ENCODE measurements around the gene TBX15.

Gene TBX15

DNA sequence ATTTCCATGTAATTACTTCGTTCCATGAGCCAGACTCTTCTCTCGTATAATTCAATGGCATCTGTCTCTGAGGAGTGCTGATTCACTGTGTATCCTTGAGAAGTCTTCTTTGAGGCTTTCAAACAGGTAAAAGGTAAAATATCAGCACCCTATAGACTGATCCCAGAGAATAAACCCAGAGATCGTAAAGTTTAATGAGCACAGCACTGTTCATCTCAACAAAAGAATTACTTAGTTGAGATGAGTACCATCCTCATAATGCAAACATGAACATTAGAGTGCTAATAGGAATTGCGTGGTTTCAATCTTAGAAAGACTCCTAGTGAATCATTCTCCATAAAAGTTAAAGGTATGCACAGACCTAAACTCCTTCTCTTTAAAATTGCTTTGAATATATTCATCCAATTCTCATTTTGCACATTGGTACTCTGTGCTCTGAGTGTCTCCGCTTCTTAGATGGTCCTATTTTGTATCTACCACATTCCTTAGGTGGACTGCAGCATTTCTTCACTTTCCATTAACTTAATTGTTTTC lies 97.2 kb downstream of the TBX15 start:
- no peak for DNase-seq

DNA sequence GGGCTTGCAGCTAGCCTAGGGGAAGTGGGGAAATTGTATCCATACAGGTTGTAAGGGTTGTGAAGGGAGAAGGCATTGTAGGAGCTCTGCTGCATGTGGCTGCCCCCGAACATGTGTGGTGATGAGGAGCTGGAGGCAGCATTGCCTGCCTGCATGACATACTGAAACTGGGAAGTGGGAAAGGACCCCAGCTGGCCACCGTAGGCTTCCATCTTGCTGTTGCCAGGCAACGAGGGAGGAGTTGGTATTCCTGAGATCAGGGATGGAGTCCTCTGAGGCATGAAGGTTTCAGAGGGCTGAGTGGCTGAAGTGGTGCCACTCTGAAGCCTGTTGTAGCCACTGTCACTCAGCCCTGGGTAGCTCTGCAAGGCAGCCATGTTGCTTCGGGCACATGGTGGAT lies 103.2 kb downstream of the TBX15 start:
- DNase-seq: no peak

DNA sequence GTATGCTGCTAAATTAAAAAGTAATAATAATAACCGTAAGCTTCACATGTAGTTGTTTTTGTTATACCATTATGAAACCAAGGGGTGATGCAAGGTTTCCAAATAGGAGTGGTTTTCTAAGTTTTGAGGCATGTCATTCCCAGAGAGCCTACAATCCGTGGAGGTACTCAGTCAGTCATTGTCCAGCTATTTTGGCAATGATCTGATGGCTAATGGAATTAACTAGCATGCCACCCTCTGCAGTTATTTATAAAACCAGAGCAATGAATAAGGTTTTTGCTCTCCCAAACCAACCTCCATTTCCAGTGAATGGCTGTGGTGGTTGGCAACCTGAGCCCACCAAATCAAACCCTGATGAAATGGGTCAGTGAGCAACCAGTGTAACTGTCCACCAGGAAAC lies 106.4 kb downstream of the TBX15 start:
- no peak for DNase-seq

DNA sequence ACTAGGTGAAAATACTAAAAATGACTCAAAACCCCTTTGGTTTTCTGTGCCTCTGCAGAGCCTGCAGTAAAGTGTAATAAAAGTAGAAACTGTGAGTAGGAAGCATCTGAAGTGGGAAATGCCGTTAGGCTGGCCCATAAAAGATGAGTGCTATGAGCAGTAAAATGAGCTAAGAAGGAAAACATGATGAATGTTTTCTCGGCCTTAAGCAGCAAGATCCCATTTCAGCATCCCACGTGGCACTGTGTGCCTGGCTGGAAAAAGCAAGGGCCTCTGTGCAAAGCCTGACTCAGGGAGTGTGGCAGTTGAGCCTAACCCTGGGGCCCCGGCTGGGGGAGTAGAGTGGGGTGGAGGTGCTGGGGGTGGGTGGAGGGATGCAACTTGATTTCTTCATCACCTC lies 109.5 kb downstream of the TBX15 start:
- no peak for DNase-seq

DNA sequence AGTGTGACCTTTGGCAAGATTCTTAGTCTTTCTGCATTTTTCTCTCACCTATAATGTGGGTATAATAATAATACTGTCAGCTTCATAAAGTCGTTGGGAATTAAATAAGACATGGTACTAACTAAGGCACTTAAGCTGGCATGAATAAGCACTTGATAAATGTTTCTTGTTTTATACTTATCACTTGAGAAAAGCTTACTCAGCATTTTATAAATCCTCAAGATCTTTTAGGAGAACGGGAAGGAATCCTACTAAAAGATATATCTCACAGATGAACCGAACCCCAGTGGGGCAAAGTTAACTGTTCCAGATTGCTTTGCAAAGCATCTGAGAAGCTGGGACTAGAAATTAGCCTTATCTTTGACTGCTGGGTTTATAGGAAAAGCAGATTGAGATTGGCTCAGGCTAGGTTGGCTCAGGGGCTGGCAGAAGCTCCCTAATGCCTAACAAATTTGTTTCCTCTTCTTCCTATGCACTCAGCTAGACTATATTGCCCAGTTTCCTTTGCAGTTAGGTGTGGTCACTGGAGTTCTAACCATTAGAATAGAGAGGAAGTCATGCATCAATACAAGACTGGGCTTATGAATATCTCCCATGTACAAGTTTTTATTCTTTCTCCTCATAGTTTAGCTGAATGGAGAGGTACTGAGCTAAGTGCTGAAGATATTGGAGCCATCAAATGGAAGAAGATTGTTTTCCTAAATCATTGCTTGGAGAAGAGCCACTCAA lies 110.3 kb downstream of the TBX15 start:
- DNase-seq: no peak

DNA sequence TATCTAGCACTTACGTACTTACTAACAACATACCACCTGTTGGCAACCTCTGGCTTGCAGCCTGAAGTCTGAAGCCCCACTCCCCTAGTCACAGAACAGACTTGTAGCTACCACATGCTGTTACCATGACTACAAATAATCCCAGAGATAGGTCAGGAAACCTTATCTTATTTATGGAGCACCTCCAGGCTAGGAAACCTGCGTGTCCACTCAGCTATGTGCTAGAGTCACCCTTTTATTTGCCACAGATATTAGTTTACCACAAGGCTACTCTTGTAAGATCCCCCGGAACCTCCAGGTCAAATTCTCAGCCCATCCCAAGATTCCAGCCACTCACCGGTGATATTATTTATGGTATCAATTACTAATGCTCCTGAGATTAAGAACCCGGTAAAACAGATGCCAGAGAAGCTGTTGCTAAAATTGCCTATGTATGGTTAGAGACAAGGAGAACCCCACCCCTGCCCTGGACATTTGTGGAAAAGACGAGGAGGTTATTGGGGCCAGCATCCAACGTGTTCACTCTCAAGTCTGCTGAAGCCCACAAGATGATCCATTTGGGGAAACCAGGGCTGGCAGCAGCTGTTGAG lies 116.5 kb downstream of the TBX15 start:
- no peak for DNase-seq

DNA sequence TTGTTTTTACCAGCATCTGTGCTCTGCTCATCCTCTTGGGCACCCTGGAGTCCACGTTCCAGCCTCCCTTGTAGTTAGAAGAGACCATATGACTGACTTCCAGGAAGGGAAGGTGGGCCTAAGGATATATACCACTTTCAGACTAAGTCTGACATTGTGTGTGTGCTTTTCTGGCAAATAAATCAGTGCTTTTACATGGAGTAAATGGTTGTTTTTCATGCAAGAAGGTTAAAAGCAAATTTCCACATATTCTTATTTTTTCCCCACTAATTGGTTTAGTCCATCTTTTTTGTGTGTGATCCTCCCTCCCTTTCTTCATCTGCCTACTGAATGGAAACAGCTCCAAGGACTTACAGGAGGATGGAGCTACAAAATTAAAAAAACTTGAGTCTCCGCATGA lies 119.8 kb downstream of the TBX15 start:
- no peak for DNase-seq

DNA sequence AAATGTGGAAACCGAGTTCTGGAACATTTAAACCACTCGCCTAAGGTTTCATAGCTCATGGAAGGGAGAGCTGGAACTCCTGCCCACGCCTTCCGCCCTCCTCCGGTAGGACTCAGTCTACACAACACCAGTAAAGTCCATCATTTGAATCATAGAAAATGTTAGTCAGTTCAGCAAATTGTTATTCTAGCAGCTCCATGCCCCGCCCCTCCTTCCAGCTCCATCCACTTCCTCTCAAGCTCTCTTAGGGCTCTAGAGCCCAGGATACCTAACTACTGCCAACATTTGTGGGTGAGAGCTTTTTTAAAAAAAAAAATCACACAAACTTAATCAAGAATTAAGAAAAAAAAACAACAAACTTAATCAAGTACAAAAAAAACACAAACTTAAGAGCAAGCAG lies 121.8 kb downstream of the TBX15 start:
- DNase-seq: no peak

DNA sequence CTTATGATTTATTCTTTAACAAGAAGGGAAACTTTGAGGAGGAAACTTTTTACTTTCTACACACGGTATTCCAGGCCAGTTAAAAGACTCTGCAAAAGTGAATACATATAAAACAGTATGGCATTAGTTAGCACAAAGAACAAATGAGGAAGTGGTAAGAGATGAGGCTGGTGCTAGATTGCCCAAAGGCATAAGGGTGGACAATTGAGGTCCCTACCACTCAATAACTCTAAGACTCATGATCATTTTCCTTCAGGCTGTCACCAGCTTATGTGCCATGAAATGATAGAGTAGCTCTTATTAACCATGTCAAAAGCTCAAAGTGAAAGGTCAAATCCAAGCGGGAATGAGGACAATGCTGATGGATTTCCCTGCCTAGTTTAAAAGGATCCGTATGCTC lies 124.5 kb downstream of the TBX15 start:
- no peak for DNase-seq

DNA sequence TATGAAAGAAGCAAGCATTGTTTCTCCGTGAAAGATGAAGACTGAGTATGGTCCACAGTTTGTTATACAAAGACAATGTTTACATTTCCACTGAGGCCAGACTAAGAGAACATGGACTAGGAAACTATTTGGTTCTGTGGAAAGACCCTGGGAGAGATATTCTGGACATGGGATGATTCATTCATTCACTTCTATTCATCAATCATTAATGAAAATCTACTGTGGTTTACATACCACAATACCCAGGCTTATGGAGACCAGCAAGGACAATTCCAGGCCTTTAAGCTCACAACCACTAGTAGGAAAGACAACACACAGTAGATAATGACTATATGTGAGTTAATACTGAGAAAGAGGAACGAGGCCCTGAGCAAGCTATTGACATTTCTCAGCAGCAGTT lies 125.4 kb downstream of the TBX15 start:
- no peak for DNase-seq

DNA sequence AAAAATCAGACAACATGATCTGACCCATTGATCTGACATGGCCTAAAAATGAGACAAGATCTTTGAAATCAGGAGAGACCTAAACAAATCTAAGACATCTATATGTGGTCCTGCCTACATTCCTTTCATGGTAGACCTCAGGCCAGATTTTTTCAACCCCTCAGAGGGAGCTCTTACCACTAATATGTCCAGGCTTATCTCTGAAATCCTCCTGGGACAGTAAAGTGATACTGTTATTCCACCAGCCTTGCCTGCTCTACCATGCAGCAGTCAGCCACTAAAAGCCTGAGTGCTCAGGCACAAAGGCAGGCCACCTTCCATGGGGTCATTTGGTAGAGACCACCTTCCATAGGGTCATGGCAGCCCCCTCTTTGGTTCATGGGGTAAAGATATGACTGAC lies 126.9 kb downstream of the TBX15 start:
- DNase-seq: no peak

DNA sequence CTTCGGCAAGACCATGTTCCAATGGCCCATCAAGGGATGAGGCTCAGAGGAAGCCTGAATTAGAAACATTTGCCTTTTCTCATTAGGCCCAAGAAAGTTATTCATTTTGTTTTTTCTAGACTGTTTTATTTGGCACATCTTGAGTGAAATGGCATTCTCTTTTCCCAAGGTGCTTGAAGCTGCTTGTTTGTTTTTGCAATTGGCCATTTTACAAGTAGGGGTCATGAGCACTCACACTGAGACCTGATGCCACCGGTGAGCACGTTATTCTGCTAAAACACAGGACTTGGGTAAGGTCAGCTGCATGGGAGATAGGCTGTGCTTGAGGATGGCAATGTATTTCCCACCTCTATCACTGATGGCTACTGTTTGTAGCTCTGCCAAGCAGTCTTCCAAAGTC lies 128.1 kb downstream of the TBX15 start:
- DNase-seq: no peak

DNA sequence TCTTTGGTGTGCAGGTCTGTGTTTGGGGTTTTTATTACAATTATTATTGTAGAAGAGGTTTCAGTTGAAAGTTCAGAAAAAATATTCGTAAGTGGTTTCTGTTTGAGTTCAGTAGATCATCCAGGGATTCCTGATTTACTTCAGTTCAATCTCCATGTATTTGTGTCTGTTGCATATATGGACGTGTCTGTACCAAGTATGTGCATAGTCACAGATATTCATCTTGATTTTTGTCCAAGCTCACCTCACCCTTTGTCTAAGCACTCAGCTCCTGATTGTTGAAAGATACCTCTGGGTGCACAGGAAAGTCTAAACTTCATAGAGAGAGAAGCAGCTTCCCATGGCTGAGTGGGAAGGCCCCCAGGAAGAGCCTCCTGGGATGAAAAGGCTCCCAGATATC lies 141.7 kb downstream of the TBX15 start:
- DNase-seq: no peak

DNA sequence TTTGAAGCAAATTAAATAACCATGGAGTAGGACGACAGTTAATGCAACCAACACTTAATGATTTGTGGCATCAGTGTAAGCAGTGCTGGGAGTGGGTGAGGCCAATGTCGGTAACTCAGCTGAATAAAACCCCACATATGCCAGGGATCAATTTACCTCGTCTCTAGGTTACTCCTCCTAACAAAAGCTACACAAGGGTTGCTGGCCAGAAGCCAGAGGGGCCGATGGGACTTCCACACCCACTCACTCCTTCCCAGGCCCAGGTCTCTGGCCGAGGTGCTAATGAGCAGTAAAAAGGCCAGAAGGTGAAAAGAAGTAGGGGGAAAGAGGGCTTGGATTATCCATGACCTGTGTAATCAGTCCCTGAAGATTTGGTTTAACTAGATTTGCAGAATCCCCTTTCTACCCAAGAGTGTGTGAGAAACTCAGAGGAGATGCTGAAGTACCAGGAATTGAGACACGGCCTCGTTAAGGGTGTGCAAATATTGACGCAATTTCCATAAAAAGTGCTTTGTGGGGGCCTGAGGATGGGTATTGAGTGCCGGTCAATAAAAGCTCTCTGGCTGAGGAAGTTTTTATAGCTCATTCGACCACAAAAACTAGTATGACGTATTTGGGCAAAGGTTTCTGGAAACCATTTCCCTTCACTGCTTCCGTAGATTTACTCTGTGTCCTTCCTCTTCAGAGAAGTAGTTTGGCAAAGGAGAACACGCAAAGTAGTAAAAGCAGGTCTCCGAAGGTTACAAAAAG lies 145.5 kb downstream of the TBX15 start:
- DNase-seq: no peak

DNA sequence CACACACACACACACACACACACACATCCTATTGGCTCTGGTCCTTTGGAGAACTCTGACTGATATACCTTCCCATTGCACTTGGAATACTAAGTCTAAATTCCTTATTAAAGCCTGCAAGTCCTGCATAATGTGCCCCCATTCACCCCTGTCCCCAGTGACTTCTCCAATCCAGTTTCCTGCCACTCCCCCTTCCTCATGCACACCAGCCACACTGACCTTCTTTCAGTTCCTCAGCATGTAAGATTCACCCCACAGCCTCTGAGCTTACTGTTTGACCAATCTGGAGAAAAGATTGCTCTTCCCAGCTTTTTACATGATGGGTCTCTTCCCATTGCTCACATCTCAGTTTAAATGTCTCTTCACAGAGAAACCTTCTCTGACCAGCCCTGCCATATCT lies 146.6 kb downstream of the TBX15 start:
- DNase-seq: no peak

All from C1 segment of cervical spinal cord (tissue), 14 donors.